Head of caudate nucleus (tissue), 42 donors: ENCODE data around the gene LMO2.
"Not testable (repeated sequence)": the region's sequence is repeated elsewhere in the genome, so short reads cannot be mapped to it uniquely, and the experiment has no call there.

Experiments used
- DNase-seq, 42 donors: peaks; one replicate each; pipeline versions ENCODE4 v3.0.0 to v3.0.0-alpha.2; 2020 to 2021; ENCODE audit warnings: mixed read lengths in 7 of 42
- intact Hi-C: fragments of 100-400 bp; cut with DNase I; formaldehyde crosslinking; loops from one replicate; pipeline ENCODE4 v1.15.0; 2022

The LMO2 gene

GRCh38 chr11:33868647-33869461 is 23.0 kb downstream of the LMO2 start:
- intact Hi-C loops = no loop called here
- DNase-seq = peak in 2 of 42 donors; percentile 19 to 29

- no peak for DNase-seq
- intact Hi-C loops = no loop called here
Observed at GRCh38 chr11:33867996-33868646, 23.8 kb downstream of the LMO2 start.

GRCh38 chr11:33867561-33867960 is 24.3 kb downstream of the LMO2 start:
- intact Hi-C loops = no loop called here
- DNase-seq = no peak

- intact Hi-C loops = no loop called here
- DNase-seq = peak in 3 of 42 donors; percentile 35 to 72 (median 37)
Observed at GRCh38 chr11:33866936-33867335, 24.9 kb downstream of the LMO2 start.

- intact Hi-C loops = no loop called here
- DNase-seq = no peak
Observed at GRCh38 chr11:33864479-33864878, 27.4 kb downstream of the LMO2 start.

GRCh38 chr11:33863418-33864172 is 28.3 kb downstream of the LMO2 start:
- intact Hi-C loops = no loop called here
- DNase-seq = peak in 2 of 42 donors; percentile 36 to 48

GRCh38 chr11:33861941-33862589 is 29.8 kb downstream of the LMO2 start:
- intact Hi-C loops = no loop called here
- no peak for DNase-seq

- DNase-seq = no peak
- intact Hi-C loops = no loop called here
Observed at GRCh38 chr11:33861386-33861785, 30.5 kb downstream of the LMO2 start.

GRCh38 chr11:33860926-33861325 is 30.9 kb downstream of the LMO2 start:
- intact Hi-C loops = no loop called here
- no peak for DNase-seq

- no peak for DNase-seq
- intact Hi-C loops = loop anchor here (5.0 kb wide), 1 partner anchor 113 kb away; no protein-coding TSS in a partner anchor
Observed at GRCh38 chr11:33859306-33859705, 32.6 kb downstream of the LMO2 start.

GRCh38 chr11:33857933-33858371 is 33.9 kb downstream of the LMO2 start:
- DNase-seq = peak; percentile 58 to 92 (median 80)
- intact Hi-C loops = loop anchor here (5.0 kb wide), 1 partner anchor 114 kb away; no protein-coding TSS in a partner anchor

GRCh38 chr11:33855500-33855899 is 36.4 kb downstream of the LMO2 start:
- no peak for DNase-seq

GRCh38 chr11:33848717-33849390 is 43.0 kb downstream of the LMO2 start:
- DNase-seq = no peak
- intact Hi-C loops = no loop called here

More at GRCh38 chr11:33855500-33855899, 36.4 kb downstream of the LMO2 start:
- intact Hi-C loops = loop anchor here (5.0 kb wide), 1 partner anchor 117 kb away; no protein-coding TSS in a partner anchor

GRCh38 chr11:33847251-33847650 is 44.6 kb downstream of the LMO2 start:
- intact Hi-C loops = no loop called here
- no peak for DNase-seq

GRCh38 chr11:33844236-33844635 is 47.6 kb downstream of the LMO2 start:
- intact Hi-C loops = no loop called here
- peak in 1 of 42 donors; percentile 34 for DNase-seq

- no peak for DNase-seq
- intact Hi-C loops = no loop called here
Observed at GRCh38 chr11:33843018-33843417, 48.9 kb downstream of the LMO2 start.

- peak in 24 of 42 donors; percentile 19 to 67 (median 40) for DNase-seq
- intact Hi-C loops = no loop called here
Observed at GRCh38 chr11:33842236-33842915, 49.5 kb downstream of the LMO2 start.

- DNase-seq, intact Hi-C loops: not testable (repeated sequence)
Observed at GRCh38 chr11:33838234-33838633, 53.6 kb downstream of the LMO2 start.
